ENCODE data around the gene MTG2. TPM values are rescaled to one million over a fixed set of nuclear protein-coding genes. Genes with fewer than 3 reads are reported as not detected.

MTG2 gene
- total RNA-seq, 1 donor from 2014 or later: 29.4 TPM

GRCh38 chr20:62186887-62187866, 4.3 kb downstream of the MTG2 start:
- Mint-ChIP-seq H3K9me3 (no peaks in the 10 kb centered on the region), H3K36me3 (peaks cover 4% of the 10 kb centered on the region), H3K27me3 (ENCODE audit: low read depth) (no peaks in the 10 kb centered on the region), H3K4me1 (peaks cover 11% of the 10 kb centered on the region), H3K27ac (no peak overlapping the region), H3K4me3 (no peak overlapping the region)
- no peak for TF ChIP-seq CTCF (IDR thresholded peaks at IDR 0.05; ENCODE audit: unreplicated experiment)
- DNase-seq (ENCODE audit: low spot score in 2 of 2, unreplicated experiment in 2 of 2): no peak

GRCh38 chr20:62190639-62191411, 8.0 kb downstream of the MTG2 start:
- Mint-ChIP-seq H3K4me3 (no peak overlapping the region), H3K27ac (no peak overlapping the region), H3K9me3 (no peaks in the 10 kb centered on the region), H3K4me1 (peaks cover 2% of the 10 kb centered on the region), H3K36me3 (peaks cover 9% of the 10 kb centered on the region), H3K27me3 (ENCODE audit: low read depth) (no peaks in the 10 kb centered on the region)
- DNase-seq (ENCODE audit: low spot score in 2 of 2, unreplicated experiment in 2 of 2): no peak
- no peak for TF ChIP-seq CTCF (IDR thresholded peaks at IDR 0.05; ENCODE audit: unreplicated experiment)

- no peak overlapping the region for H3K27ac Mint-ChIP-seq
- peaks cover 2% of the 10 kb centered on the region for H3K4me1 Mint-ChIP-seq
- H3K9me3 Mint-ChIP-seq: no peaks in the 10 kb centered on the region
- no peak overlapping the region for H3K4me3 Mint-ChIP-seq
- no peak for DNase-seq (ENCODE audit: low spot score in 2 of 2, unreplicated experiment in 2 of 2)
- no peaks in the 10 kb centered on the region for H3K27me3 Mint-ChIP-seq (ENCODE audit: low read depth)
- TF ChIP-seq CTCF (IDR thresholded peaks at IDR 0.05; ENCODE audit: unreplicated experiment): no peak
- peaks cover 9% of the 10 kb centered on the region for H3K36me3 Mint-ChIP-seq
These were observed 9.1 kb downstream of the MTG2 start for GRCh38 chr20:62191781-62192559.

GRCh38 chr20:62192635-62193034, 9.8 kb downstream of the MTG2 start:
- Mint-ChIP-seq H3K27ac (no peak overlapping the region), H3K27me3 (ENCODE audit: low read depth) (no peaks in the 10 kb centered on the region), H3K36me3 (peaks cover 9% of the 10 kb centered on the region), H3K4me3 (no peak overlapping the region), H3K9me3 (no peaks in the 10 kb centered on the region), H3K4me1 (peaks cover 1% of the 10 kb centered on the region)
- DNase-seq (ENCODE audit: low spot score in 2 of 2, unreplicated experiment in 2 of 2): no peak
- TF ChIP-seq CTCF (IDR thresholded peaks at IDR 0.05; ENCODE audit: unreplicated experiment): no peak
